Smooth muscle cell (in vitro differentiated cells): ENCODE results near the gene NAP1L3. TPM values are rescaled to one million over a fixed set of nuclear protein-coding genes. Genes with fewer than 3 reads are reported as not detected.

Experiments used
- DNase-seq: peaks from one replicate; lab custom pipeline; 2025; ENCODE audit not compliant: unreplicated experiment; lab: John Stamatoyannopoulos, UW
- H2AFZ ChIP-seq: fragments of 200-600 bp; sonication (generic); 2 replicates; pipeline ENCODE4 v1.6.0; 2016; ENCODE audit warnings: antibody characterized with exemption, low read depth, mild to moderate bottlenecking
- H3F3A ChIP-seq: fragments of 200-600 bp; sonication (generic); 2 replicates; pipeline ENCODE4 v1.6.0; 2017; ENCODE audit warnings: antibody characterized with exemption, low read depth
- H3K27ac ChIP-seq: fragments of 200-600 bp; sonication (generic); 2 replicates; pipeline ENCODE4 v1.5.1; 2016; ENCODE audit warnings: low read depth, mild to moderate bottlenecking
- H3K27me3 ChIP-seq: fragments of 200-600 bp; sonication (generic); 2 replicates; pipeline ENCODE4 v1.6.1; 2016; ENCODE audit warnings: low read depth, mild to moderate bottlenecking
- H3K36me3 ChIP-seq: fragments of 200-600 bp; sonication (generic); 2 replicates; pipeline ENCODE4 v1.5.1; 2016; ENCODE audit warnings: low read depth
- H3K4me1 ChIP-seq: fragments of 200-600 bp; sonication (generic); 2 replicates; pipeline ENCODE4 v1.5.1; 2016; ENCODE audit warnings: low read depth
- H3K4me2 ChIP-seq: fragments of 200-600 bp; sonication (generic); 2 replicates; pipeline ENCODE4 v1.6.0; 2016; ENCODE audit warnings: mild to moderate bottlenecking
- H3K4me3 ChIP-seq: fragments of 200-600 bp; sonication (generic); 2 replicates; pipeline ENCODE4 v1.5.1; 2016; ENCODE audit warnings: mild to moderate bottlenecking
- H3K79me2 ChIP-seq: fragments of 200-600 bp; sonication (generic); 2 replicates; pipeline ENCODE4 v1.6.0; 2016; ENCODE audit warnings: low read depth, mild to moderate bottlenecking
- H3K9ac ChIP-seq: fragments of 200-600 bp; sonication (generic); 2 replicates; pipeline ENCODE4 v1.6.0; 2016; ENCODE audit warnings: low read depth
- H3K9me3 ChIP-seq: fragments of 200-600 bp; sonication (generic); replicated peaks from 2 replicates; pipeline ENCODE4 v1.5.1; 2016; ENCODE audit warnings: low read depth
- H4K20me1 ChIP-seq: fragments of 200-600 bp; sonication (generic); 2 replicates; pipeline ENCODE4 v1.6.0; 2016; ENCODE audit warnings: low read depth
- CTCF ChIP-seq: fragments of 200-600 bp; sonication (generic); IDR thresholded peaks from 2 replicates; pipeline ENCODE4 v1.5.1; 2017; ENCODE audit warnings: borderline replicate concordance, mild to moderate bottlenecking, antibody characterized with exemption; ENCODE audit not compliant: insufficient read depth, poor library complexity, severe bottlenecking
- WGBS: methylation state at CpG from one replicate; pipeline ENCODE4 v1.1.7; 2016; ENCODE audit warnings: low lambda C conversion rate; 5-methylcytosine and 5-hydroxymethylcytosine counted together
- polyA plus RNA-seq: library from polyadenylated mRNA; unstranded; fragments of >200 nt; fragmentation: Nextera tagmentation; extraction: Ambion mirVana; gene quantifications from 2 replicates; pipeline ENCODE4 v1.2.1, GENCODE V29; 2016
- total RNA-seq: library from RNA; depleted of rRNA; stranded (reverse); fragments of >200 nt; gene quantifications from 2 replicates; pipeline ENCODE4 v1.2.3, GENCODE V29; 2014

Gene NAP1L3
- total RNA-seq (28.4 and 44.3 TPM in 2 replicates), polyA plus RNA-seq (20.0 and 33.5 TPM in 2 replicates)

GRCh38 chrX:93673056-93673868 lies at the start of gene NAP1L3:
TSS of gene NAP1L3 (minus strand) at chrX:93673578. CDS start at chrX:93673304, 274 bp downstream.
- H3K9me3 ChIP-seq: no peaks in the 10 kb centered on the region
- TF ChIP-seq CTCF: no peak
- no peaks in the 10 kb centered on the region for H3K36me3 ChIP-seq
- H3F3A ChIP-seq: peaks cover 9% of the 10 kb centered on the region
- H3K4me2 ChIP-seq: peak within 1 kb of the TSS; percentile 84
- H3K4me1 ChIP-seq: peaks cover 20% of the 10 kb centered on the region
- H3K79me2 ChIP-seq: peaks cover 10% of the 10 kb centered on the region
- H3K27me3 ChIP-seq: no peaks in the 10 kb centered on the region
- under 1% methylated on average over 51 of the region's 51 CpGs for WGBS
- DNase-seq: peak; percentile 73
- H3K27ac ChIP-seq: peak within 1 kb of the TSS; percentile 94
- H3K4me3 ChIP-seq: peak within 1 kb of the TSS; percentile 65
- no peaks in the 10 kb centered on the region for H4K20me1 ChIP-seq
- peak within 1 kb of the TSS; percentile 73 for H2AFZ ChIP-seq
- peak within 1 kb of the TSS; percentile 85 for H3K9ac ChIP-seq

GRCh38 chrX:93711076-93711475 lies 37.7 kb upstream of the NAP1L3 start:
- TF ChIP-seq CTCF: no peak
- Histone ChIP-seq H3K4me3 (no peak overlapping the region), H3K9ac (no peak overlapping the region), H2AFZ (no peak overlapping the region), H3K79me2 (no peaks in the 10 kb centered on the region), H3K27ac (no peak overlapping the region), H3K4me2 (no peak overlapping the region), H3K27me3 (no peaks in the 10 kb centered on the region), H4K20me1 (no peaks in the 10 kb centered on the region), H3K4me1 (no peaks in the 10 kb centered on the region), H3K36me3 (no peaks in the 10 kb centered on the region), H3F3A (no peaks in the 10 kb centered on the region), H3K9me3 (no peaks in the 10 kb centered on the region)
- WGBS: 98% methylated on average over 4 of the region's 4 CpGs
- DNase-seq: no peak

- no peaks in the 10 kb centered on the region for H3K36me3 ChIP-seq
- H3K9me3 ChIP-seq: no peaks in the 10 kb centered on the region
- no peaks in the 10 kb centered on the region for H3K4me1 ChIP-seq
- 93% methylated on average over 2 of the region's 2 CpGs for WGBS
- H3K27ac ChIP-seq: no peak overlapping the region
- no peaks in the 10 kb centered on the region for H3K27me3 ChIP-seq
- H3K4me2 ChIP-seq: no peak overlapping the region
- H3K4me3 ChIP-seq: no peak overlapping the region
- no peak overlapping the region for H2AFZ ChIP-seq
- DNase-seq: no peak
- no peak for TF ChIP-seq CTCF
- no peak overlapping the region for H3K9ac ChIP-seq
- no peaks in the 10 kb centered on the region for H3K79me2 ChIP-seq
- no peaks in the 10 kb centered on the region for H3F3A ChIP-seq
- H4K20me1 ChIP-seq: no peaks in the 10 kb centered on the region
Measured at GRCh38 chrX:93703701-93704100, 30.3 kb upstream of the NAP1L3 start.
